ENCODE measurements around the gene SLC2A9.

DNA sequence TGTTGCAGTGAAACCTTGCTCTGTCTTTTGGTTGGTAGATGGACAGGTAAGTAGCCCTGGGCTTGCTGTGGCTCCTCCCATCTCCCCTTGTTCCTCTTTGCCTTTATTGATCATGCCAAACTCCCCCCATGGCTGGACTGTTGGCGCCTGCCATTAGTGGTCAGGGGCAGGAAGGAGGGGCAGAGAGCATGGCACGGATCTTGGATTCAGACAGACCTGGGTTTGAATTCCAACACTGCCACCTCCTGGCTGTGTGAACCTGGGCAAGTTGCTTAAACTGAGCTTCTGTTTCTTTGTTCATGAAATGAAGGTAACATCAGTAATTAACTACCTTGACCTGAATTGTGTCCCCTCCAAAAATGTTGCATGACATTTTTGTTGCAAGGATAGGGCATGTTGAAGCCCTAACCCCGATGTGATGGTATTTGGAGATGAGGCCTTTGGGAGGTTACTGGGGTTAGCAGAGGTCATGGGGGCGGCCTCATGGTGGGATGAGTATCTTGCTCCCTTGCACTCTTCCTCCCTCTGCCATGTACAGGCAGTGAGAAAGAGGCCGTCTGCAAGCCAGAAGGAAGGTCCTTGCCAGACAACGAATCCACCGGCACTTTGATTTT, 6.0 kb downstream of the SLC2A9 start:
- no peak for TF ChIP-seq CTCF (IDR thresholded peaks at IDR 0.05)
- TF ChIP-seq POLR2A (IDR thresholded peaks at IDR 0.05) = no peak
